ENCODE results near the gene DGUOK. TPM values are rescaled to one million over a fixed set of nuclear protein-coding genes. Genes with fewer than 3 reads are reported as not detected.

Gene DGUOK
- total RNA-seq, 1 donor from 2014 or later, result 33.7 TPM

DNA sequence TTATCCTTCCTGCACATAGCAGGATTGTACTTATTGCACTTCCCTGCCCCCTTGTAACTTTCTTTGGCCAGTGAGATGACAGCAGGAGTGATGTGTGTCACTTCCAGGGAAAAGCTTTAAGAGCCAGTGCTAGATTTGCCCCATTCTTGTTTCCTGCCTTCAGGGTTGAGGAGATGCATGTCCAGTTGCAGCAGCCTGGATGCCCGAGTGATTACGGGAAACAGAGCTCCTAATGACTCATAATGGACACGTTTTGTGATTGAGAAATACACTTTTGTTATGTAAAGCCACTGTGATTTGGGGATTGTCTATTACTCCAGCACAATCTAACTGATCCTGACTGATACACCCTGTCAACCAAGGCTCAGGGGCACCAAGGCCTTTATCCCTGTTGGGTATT, 53.0 kb downstream of the DGUOK start:
- no peak for DNase-seq (ENCODE audit: low spot score)

DNA sequence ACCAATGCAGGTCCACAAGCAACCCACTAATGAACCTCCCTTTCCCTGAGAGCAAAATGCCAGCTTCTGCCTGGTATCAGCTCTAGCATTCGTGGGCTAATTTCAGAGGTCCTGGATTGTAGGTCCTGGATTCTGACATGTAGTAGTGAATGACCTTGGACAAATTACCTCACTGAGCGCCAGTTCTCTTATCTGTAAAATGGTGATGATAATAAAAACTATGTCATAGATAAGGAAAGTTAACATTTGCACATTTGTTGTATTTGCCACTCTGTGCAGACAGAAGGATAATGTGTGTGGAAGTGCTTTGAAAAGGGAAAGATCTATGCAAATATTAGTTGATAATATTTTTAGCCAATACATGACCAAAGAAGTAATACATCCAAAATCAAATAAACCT, 53.9 kb downstream of the DGUOK start:
- no peak for DNase-seq (ENCODE audit: low spot score)

DNA sequence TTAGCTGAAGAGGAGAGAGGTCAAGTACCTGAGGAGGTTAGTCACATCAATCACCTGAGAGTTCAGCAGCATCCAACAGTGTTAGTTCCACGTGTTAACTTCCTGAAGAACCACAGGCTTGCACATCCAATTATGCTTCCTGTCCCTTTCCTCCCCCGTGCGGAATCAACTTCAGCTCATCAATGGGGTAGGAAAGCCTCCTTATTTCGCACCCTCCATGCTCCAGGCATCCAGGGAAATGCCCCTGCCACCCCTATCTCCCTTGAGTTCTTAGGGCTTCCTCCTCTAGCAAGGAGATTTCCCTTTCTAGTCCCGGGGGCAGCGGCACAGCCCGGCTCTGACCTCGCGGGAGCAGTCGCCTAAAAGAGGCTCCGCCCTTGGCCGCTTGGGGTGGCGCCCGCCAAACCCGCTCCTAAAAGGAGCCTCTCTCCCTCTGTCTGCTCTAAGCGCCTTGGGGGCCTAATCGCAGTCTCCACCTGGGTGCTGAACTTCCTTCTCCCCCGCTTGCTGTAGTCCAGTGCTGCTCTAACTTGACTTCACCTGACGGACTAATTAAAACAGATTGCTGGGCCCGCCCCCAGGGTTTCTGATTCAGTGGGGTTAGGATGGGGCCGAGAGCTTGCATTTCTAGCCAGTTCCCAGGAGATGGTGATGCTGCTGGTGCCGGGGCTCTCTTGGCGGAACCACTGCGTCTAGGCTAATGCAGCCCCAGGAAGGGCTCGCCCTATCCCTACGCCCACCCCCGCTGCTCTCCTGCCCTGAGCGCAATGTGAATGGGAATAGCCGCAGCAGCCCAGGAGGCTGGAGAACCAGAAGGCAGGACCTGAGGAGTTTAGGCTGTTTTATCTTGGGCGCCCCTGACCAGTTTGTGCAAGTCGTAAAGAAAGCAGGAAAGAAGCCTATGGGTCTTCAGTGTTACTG, 54.7 kb downstream of the DGUOK start:
- peak; percentile 25 for DNase-seq (ENCODE audit: low spot score)

DNA sequence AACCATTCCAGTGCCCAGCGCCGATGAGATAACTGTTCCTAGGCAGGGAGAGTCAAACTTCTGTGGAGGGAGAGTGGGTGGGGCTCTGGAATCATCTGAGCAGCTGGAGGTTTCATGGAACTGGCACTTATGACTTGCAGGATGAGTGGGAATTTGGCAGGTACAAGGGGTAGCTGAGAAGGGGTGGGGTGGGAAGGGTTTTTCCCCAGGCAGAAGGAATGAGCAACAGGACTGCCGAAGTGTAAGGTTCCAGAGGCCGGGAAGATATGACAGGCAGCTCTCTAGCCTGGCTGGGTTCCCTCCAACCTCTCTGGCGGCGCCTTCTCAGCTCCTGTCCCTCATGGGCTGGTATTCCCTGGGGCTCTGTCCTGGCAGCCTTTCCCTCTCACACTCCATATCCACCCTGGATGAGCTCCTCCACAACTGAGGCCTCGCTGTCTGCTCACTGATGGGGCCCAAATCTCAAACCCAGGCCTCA, 55.5 kb downstream of the DGUOK start:
- DNase-seq (ENCODE audit: low spot score), result peak; percentile 34

DNA sequence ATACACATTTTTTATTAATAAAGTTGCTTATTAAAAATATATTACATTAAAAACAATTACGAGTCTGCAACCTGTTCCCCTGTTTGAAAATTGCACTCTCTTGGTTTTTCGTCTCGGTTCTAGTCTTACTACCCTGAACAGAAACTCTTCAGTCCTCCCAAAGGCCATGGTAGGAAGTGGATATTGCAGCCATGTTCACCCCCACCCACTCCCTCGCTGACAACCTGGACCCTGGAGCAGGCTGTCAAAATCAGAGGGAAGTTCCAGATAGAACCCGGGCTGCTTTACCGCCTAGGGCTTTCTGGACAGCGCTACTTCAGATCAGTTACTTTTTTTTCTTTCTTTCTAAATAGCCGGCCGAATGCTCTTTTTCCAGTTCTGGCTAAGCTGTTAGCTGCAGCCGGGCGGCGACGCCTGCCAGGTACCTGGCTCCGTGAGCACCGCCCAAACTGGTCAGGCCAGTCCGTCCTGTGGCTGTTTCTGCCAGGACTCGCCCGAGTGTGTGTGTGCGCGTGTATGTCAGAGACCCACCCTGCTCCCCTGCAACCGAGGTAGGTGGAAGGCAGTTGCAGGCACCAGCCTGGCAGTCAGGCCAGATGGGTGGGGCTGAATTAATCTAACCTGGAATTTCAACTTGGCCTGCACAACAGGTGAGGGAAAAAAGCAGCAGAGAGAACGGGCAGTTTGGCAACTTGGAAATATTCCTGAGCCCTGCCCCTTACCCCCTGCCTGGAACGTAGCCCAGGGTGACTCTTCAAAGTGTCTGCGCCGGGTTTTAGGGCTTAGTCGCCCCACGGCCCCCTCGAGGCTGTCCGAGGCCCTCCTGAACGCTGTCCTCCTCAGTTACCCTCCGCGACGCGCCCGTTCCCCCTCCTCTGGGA, 56.9 kb downstream of the DGUOK start:
- DNase-seq (ENCODE audit: low spot score), result peak; percentile 88

DNA sequence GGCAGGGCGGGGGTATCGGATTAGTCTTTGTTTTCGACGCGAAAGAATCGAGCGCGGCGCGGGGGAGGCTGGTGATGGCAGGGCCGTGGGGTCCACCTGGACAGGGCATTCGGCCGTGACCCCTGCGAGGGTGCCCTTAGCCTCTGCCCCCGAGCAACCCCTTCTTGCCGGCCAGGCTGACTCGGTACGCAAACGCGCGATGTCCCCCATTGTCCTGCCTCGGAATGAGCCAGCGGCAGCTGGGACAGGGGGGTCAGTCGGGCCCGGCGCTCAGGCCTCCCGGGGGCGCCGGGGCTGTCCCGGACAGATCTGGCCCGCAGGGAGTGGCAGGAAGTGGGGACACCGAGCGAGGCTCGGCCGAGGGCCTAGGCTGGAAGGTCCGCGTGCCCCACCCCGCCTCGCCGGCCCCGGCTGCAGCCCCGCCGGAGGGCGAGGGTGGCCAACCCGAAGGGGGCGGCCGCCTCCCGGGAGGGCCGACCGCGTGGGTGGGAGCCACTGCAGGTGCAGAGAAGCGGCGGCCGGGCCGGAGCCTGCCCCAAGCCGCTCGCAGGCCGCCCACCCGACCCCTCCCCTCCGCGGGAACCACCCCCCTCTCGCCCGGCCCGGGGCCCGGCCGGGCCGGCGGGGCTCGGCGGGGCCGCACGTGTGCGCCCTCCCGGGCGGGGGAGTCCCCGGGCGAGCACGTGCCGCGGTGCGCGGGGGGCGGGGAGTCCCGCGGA, 57.7 kb downstream of the DGUOK start, which contains the start of gene TET3:
TET3 (plus strand) TSS at position 708 of the 719 bp plus-strand sequence. CDS start 1,494 bp downstream, outside the sequence.
- DNase-seq (ENCODE audit: low spot score), result peak; percentile 25

DNA sequence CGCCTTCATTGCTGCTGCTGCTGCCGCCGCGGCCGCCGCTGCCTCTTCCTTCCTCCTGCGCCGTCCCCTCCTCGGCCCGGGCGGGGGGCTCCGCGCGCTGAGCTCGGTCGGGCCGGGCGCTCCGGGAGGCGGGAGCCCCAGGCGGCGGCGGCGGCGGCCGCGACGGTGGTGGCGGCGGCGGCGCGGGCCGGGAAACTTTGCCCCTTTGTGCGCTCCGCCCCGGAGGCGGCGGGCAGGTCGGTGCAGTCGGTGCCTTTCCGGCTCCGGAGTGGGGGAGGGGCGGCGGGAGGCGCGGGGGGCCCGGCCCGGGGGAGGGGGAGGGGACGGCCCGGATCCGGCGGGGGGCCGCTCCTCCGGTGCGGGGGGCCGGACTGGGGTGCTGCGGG, 58.2 kb downstream of the DGUOK start:
- DNase-seq (ENCODE audit: low spot score), result no peak

DNA sequence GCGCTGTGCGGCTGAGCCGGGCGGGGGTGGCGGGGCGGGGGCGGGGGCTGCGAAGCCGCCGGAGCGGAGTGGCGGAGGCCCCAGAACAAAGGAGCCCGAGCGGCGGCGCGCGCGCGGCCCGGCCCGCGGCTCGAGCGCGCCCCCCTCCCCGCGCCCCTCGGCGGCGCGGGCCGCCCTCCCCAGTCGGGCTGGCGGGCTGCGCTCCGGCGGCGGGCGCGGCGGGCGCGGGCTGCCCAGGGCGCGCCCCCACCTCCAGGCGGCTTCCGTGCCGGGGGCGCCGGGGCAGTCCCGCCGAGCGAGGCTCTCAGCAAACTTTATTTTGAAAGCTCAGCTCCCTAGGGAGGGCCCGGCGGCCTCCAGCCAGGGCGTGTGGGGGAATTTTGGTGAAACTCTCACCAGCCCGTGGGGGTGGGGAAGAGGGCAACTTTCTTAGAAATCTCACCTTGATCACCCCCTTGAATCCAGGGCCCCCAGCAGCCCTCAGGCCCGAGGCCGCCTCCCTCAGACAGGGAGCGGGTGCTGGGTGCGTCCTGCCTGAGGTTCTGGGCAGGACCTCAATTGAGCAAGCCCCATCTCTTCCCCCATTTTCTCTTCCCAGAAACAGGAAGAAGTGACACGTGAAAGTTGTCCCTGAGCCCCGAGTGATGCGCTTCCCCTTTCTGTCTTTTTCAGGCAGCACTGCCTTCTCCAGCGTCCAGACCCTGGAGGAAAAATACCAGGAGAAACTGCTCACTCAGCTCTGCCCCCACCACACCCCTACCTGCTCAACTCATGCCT, 58.8 kb downstream of the DGUOK start:
- peak; percentile 40 for DNase-seq (ENCODE audit: low spot score)

DNA sequence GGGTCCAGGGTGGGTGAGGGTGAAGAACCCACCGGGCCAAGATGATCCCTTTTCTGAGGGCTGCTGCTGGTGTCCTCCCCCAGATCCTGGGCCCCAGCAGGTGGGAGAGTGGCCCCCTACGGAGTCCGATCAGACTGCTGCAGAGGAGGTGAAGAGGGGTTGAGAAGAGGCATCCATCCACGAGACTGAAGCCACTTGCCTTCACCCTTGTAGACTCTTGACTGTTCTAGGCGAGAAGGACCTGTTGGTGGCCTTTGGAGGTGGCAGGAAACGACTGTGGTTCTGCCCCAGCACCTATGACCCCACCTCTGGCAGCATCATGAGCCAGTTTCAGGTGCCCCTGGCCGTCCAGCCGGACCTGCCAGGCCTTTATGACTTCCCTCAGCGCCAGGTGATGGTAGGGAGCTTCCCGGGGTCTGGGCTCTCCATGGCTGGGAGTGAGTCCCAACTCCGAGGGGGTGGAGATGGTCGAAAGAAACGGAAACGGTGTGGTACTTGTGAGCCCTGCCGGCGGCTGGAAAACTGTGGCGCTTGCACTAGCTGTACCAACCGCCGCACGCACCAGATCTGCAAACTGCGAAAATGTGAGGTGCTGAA, 59.5 kb downstream of the DGUOK start:
- DNase-seq (ENCODE audit: low spot score), result no peak

DNA sequence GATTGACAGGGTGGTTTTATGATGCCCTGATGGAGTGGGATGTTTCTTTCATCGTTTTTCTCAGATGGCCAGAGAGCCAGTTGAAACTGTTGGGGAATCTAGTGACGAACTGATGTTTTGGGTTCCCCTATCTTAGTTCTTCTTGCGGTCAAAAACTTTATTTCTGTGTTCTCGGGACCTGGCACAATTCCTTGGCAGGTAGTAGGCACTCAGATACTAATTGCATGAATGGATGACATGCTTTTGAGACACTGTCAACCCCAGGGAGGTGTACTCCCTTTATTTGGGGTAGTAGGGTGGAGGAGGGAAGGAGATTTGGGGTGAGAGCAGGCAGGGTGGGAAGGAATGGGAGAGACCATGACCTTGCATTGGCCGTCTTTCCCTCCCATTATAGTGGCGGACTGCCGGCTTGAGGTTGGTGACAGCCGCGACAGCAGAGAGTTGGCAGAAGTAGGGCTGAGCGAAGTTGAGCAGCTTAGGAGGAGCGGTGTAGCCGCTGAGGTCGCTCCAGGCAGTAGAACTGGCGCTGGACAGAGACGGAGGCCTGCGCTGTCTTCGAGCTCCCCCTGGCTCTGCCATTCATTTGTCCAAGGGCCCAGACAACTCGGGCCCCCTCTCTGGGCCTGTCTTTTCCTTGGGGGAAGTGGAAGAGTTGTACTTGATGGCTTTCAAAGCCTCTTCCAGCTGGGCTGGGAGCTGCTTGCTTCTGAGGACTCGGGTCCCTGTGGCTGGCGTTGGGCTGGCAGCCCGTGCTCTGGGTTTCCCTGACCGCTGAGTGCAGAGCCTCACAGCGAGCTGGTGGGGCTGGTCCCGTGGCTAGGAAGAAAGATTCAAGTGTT, 60.6 kb downstream of the DGUOK start:
- DNase-seq (ENCODE audit: low spot score), result peak; percentile 24

DNA sequence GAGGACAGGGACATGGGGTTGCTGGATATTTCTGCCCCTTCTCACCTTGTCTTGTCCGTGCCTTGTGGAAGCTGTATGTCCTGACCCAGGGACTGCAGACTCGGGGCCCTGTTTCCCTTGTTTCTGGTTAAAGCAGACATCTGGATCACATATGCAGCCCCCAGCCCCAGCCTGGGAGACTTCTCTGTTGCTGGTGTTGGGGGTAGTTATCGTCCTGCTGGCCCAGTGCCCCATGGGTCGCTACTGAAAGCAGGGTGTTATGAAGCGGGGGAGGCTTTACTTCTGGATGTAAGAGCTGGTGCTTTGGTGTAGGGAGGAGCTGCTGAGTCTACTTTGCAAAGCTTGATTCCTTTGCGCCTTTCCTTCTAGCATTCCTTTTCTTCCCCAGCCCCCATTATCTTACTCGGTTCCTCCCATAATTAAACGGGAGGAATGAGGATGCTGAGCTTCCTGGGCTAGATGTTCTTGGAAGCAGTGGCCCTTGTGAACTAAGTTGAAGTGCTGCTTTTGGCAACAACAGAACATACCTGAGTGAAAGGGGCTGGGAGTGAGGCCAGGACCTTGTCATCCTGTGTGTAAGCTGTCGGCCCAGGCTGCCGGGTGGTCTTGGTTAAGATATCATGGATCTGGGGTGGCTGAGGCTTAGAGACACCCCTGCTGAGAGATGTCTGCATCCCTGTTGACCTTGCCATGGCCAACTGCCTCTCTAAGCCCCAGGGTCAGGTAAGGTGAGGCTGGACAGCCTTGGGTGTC, 61.4 kb downstream of the DGUOK start:
- no peak for DNase-seq (ENCODE audit: low spot score)

DNA sequence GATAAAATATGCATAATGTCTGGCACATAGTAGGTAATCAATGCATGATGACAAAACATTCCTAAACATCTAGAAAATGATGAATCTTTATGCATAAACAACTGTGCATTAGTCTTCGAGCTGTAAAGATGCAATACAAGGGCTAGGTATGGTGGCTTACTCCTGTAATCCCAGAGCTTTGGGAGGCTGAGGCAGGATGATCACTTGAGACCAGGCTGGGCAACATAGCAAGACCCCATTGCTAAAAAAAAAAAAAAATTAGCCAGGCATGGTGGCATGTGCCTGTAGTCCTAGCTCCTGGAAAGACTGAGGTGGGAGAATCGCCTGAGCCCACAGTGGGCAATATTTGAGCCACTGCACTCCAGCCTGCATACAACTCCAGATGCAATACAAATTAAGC, 63.3 kb downstream of the DGUOK start:
- no peak for DNase-seq (ENCODE audit: low spot score)

DNA sequence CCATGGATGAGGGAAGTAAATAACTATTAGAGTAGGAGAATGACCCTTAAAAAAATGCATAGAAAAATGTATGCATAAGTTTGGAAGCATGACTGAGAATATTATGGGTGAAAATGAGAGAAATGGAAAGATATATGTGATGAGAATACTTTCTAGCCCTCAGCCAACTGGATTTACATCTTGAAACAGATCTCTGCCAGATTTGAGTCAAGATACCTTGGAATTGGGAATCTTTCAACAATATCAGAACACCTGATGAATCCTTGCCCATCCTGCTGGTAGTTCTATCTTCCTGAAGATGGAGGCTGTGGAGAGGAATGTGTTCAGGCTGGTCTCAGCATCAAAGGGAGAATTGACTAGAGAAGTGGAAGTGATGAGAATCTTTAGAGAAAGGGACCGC, 63.9 kb downstream of the DGUOK start:
- DNase-seq (ENCODE audit: low spot score), result no peak

DNA sequence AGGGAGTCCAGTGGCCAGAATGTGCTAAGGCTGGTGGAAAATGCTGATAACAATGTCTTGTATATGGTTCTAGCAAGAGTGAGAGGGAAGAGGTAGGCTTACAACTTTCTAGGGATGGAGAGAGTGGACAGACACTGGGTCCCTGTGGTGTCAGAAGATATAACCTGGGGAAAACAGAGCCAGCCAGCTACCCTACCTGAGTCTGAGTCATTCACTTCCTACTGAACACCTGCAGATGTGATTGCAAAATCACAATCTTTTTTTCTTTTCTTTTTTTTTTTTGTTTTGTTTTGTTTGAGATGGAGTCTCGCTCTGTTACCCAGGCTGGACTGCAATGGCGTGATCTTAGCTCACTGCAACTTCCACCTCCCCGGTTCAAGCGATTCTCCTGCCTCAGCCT, 65.4 kb downstream of the DGUOK start:
- no peak for DNase-seq (ENCODE audit: low spot score)

DNA sequence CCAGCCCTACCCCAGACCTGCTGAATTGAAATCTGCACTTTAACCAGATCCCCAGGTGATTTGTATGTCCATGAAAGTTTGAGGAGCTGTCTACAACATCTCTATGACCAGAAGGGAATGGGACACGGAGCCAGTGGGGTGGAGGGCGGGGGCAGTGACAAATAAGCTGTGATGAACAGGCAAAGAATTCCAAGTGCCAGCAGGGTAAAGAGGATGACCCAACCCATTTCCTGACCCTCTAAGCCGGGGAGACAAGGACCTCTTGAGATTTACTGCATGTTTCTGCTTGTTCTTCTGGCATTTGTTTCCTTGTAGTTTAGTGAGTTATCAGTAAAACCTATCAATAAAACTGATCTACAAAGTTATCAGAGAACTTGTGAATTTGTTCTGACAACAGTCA, 66.7 kb downstream of the DGUOK start:
- DNase-seq (ENCODE audit: low spot score), result no peak

DNA sequence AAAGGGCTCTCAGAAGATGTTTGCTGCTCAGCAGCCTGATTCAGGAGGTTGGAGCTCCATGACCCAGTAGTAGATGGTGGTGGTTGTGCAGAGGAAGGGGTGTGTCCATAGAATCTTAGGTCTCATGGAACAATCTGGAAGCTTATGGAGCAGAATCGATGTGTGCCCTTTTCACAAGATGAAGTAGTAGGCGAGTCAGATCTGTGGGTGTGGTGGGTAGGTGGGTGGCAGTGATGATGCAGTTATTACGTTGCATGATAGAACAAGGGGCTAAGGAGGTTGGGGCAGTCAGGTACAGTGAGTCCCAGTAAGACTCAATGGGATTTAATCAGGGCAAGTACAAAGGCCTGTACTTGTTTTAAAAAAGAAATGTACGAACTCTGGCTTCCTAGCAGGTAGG, 67.1 kb downstream of the DGUOK start:
- DNase-seq (ENCODE audit: low spot score), result no peak

DNA sequence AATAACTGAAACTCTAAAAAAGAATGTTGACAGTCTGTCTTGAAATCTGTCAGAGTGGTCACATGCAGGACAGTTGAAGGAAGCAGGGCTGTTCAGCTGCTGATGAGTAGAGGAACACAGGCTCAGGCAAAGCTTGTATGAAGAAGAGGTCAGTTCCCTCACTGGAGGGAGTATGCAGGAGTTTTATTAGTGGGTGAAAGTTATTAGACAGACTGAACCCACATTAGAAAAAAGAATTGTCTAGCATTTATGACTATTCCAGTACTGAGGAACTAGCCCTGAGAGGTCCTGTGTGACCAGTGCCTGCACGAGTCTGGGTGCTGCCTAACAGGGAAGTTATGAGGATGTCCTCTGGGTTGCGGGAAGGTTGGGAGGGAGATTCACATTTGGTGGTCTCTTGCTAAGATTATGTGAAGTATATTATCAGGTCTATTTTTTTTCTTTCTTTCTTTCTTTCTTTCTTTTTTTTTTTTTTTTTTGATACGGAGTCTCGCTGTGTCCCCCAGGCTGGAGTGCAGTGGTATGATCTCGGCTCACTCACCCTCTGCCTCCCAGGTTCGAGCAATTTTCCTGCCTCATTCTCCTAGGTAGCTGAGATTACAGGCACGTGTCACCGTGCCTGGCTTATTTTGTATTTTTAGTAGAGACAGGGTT, 67.6 kb downstream of the DGUOK start:
- DNase-seq (ENCODE audit: low spot score), result no peak

DNA sequence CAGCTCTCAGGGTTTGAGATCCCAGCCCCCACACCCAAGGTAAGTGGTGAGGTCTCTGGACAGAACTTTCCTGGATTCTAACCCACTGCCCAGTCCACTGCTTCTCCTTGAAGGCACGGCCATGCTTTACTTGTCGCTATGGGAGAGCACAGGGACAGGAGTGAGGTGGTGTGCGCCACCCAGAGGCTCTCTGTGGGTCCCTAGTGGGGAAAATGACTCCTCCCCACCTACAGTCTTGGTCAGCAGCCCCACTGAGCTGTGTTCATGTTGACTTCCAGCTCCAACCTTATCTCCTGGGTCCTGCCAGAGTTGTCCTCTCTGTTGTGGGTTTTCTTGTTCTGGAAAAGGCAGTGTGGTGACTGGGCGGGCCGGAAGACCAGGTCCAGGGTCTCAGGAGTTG, 69.1 kb downstream of the DGUOK start:
- no peak for DNase-seq (ENCODE audit: low spot score)
